Raji (cell line): Measurements from ENCODE around the gene AGFG1.

ENCODE experiments used
- POLR2A ChIP-seq: IDR thresholded peaks from 2 replicates; pipeline ENCODE4 v1.6.1; 2011; ENCODE audit warnings: low read depth, low read length, control low read depth; ENCODE audit not compliant: insufficient read depth

The AGFG1 gene

GRCh38 chr2:227536445-227536844, 64.5 kb downstream of the AGFG1 start:
- TF ChIP-seq POLR2A: no peak

DNA sequence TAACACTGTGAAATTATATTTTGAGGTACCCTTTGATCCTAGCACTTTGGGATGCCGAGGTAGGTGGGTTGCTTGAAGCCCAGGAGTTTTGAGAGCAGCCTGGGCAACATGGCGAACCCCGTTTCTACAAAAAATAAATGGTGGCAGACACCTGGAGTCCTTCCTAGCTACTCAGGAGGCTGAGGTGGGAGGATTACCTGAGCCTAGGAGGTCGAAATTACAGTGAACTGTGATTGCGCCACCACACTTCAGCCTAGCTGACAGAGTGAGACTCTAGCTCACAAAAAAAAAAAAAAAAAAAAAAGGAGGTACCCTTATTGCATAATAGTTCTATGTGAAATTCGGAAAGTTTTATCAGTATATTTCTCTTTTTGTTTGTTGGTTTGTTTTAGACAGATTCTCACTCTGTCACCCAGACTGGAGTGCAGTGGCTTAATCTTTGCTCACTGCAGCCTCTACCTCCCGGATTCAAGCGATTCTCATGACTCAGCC, 67.6 kb downstream of the AGFG1 start:
- TF ChIP-seq POLR2A: no peak

GRCh38 chr2:227545990-227546389, 74.0 kb downstream of the AGFG1 start:
- no peak for TF ChIP-seq POLR2A

DNA sequence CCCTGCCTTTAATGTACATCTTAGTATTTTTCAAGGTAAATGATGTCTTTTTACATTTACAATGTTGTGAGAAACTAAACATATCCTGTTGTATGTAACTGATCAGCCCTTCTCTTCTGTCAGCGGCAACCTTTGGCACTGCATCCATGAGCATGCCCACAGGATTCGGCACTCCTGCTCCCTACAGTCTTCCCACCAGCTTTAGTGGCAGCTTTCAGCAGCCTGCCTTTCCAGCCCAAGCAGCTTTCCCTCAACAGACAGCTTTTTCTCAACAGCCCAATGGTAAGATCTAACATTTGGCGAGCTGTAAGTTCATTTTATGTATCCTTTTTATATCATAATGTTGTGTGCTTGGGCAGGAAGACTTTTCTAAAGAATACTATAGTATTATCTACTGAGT, 79.9 kb downstream of the AGFG1 start:
- no peak for TF ChIP-seq POLR2A

DNA sequence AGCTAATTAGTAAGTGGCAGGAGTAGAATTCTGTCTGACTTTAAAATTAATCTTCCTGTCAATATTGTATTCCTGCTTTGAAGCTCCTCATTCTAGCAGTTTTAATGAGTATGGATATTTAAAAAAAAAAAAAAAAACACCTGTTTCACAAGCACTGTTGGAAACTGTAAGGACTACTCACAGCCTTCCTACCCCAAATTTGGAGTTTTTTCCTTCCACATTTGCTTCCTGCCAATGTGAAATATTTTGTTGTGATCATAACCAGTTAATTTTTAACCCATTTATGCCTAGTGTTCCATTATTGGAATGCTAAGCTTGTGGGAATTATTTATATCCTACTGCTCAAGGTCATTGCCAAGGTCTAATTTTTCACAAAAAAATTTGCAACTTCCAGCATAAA, 90.6 kb downstream of the AGFG1 start:
- no peak for TF ChIP-seq POLR2A

DNA sequence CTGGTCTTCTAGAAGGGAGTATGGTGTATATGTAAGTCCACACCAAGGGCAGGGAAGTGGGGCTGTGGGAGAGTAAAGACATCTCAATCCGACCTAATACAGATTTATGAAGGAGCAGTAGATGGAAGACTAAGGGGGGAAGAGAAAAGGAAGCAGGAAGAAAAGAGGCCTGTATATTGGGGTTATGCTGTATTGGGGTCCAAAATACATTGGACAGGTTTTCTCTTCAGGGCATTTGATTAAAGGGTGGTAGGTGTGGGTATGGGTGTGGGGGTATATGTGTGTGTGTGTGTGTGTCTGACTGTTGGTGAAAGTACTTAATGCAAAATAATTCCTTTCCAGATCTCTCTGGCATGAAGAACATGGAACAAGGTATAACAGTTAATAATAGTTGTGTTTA, 93.1 kb downstream of the AGFG1 start:
- TF ChIP-seq POLR2A: no peak

- no peak for TF ChIP-seq POLR2A
Measured at GRCh38 chr2:227566012-227566411, 94.1 kb downstream of the AGFG1 start.

DNA sequence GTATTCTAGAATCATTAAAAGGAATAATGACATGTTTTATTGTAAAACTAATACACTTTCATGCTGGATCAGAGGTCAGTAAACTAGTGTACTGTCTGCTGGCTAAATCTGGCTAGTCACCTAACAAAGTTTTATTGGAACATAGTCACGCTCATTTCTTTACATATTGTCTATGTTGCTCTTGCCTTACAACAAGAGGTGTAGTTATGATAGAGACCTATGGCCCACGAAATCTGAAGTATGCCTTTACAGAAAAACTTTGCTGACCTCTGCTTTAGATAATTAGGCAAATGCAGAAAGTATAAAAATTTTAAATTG, 96.9 kb downstream of the AGFG1 start:
- TF ChIP-seq POLR2A: no peak

DNA sequence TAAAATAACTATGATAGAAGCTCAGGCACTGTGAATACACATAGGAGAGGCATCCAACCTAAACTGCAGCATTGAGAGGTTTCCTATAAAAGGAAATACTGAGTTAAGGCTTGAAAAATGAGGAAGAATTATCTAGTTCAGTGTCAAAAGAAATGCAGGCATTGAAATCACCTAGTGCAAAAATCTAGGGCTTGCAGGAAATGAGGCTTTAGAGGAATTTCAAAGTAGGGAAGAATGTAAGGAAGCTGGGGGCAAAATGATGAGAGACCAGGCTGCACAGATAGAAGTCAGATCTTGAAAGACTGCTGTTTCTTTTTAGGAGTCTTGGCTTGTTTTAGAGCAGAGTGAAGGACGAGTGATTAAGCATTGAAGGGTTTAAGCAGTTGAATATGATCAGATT, 98.7 kb downstream of the AGFG1 start:
- TF ChIP-seq POLR2A: no peak

DNA sequence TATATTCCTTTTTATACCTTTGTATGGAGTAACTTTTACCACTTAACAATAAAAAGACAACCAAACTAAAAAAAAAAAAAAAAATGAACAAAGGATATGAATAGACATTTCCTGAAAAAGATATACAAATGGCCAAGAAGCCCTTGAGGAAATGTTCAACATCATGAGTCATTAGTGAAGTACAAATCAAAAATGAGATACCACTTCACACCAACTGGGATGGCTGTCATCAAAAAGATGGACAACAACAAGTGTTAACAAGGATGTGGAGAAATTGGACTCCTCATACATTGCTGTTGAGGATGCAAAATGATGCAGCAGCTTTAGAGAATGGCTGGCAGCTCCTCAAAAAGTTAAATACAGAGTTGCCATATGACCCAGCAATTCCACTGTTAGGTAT, 104.2 kb downstream of the AGFG1 start:
- TF ChIP-seq POLR2A: no peak

GRCh38 chr2:227576812-227577211, 104.9 kb downstream of the AGFG1 start:
- no peak for TF ChIP-seq POLR2A

DNA sequence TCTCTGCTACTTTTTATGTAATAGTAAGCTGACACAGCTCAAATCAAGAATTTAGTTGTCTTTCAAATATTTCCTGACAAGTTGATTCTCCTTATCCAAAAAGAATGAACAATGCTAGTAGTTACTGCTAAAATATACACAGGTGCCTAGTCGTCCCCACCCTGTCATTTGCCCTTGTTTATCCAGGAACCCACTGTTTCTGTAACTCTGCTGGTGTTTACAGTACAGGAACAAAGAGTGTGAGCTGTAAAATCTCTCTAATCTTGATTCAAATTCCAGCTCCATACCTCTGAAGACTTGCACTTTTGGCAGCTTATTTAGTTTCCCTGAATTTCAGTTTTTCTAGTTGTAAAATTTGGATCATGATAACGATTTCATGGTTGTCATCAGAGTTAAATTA, 105.6 kb downstream of the AGFG1 start:
- no peak for TF ChIP-seq POLR2A

DNA sequence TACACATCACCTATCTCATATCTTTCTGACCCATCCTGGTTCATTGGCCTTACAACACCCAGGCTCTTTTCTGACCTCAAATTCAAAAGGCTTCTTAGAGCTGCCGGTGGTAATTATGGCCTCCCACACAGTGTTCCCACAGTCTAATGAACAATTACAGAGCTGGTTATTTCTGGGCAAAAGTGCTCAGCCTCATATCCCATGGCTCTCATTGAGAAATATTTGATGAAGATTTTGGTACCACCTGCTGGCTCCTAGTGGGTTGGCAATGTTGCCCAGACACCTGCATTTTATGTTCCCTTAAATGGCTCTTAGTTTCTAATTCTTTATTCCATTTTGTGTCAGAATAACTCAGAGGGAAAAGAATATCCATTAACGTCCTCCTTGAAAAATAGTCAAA, 106.7 kb downstream of the AGFG1 start:
- no peak for TF ChIP-seq POLR2A

GRCh38 chr2:227579791-227580190, 107.8 kb downstream of the AGFG1 start:
- no peak for TF ChIP-seq POLR2A

- no peak for TF ChIP-seq POLR2A
Measured at GRCh38 chr2:227582369-227582768, 110.4 kb downstream of the AGFG1 start.

GRCh38 chr2:227592694-227593387, 120.9 kb downstream of the AGFG1 start:
- TF ChIP-seq POLR2A: no peak

GRCh38 chr2:227595797-227596196, 123.8 kb downstream of the AGFG1 start:
- TF ChIP-seq POLR2A: no peak
